ENCODE measurements around the gene KLF3.

The KLF3 gene

DNA sequence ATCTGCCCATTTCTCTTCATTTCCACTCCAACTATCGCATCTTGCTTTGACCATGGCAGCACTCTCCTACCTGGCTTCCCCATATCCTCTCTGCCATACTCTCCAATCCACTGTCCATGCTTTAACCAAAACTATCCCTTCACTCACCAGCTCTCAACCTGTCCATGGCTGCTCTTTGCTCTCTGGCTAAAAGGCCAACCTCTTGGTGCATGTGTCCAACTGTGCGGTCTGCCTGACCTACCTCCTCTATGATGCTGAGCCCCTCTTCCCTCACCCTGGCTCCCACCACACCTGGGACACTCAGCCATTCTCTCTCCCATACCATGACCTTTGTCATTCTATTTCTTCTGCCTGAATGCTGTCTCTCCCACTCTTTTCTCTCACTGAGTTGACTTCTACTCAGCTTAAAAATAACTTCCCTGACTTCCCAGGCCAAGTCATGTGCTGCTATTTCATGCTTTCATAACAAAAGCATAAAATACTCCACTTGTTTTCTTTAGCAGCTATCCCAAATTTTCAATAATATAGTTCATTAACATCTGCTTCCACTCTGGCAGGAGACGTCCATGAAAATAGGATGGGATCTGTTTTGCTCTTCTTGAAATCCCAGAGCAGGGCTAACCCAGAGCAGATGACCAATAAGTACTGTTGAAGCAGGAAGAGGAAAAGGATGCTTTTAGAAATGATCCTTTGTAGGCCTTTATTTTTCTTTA, 29.8 kb upstream of the KLF3 start:
- Histone ChIP-seq H3K9me3 (ENCODE audit: control insufficient read depth, insufficient read depth, low read depth, low read length) (no peaks in the 10 kb centered on the region), H3K36me3 (ENCODE audit: control insufficient read depth in 2 of 2, insufficient read depth in 1 of 2, low read length in 2 of 2) (no peaks in the 10 kb centered on the region), H3K4me3 (ENCODE audit: low read depth, low read length) (no peak overlapping the region), H3K4me1 (ENCODE audit: control insufficient read depth, insufficient read depth, low read length) (no peaks in the 10 kb centered on the region), H3K27ac (ENCODE audit: extremely low read depth, low read depth, low read length) (no peak overlapping the region)
- no peak for TF ChIP-seq ZNF560 (tag by site-specific recombination; IDR thresholded peaks at IDR 0.05; ENCODE audit: borderline replicate concordance)
- no peak for TF ChIP-seq ZNF19 (tag by site-specific recombination; IDR thresholded peaks at IDR 0.05; ENCODE audit: low read depth)
- TF ChIP-seq ZFHX2 (tag by site-specific recombination; conservative IDR thresholded peaks at IDR 0.05), result no peak
- no peak for TF ChIP-seq ZNF670 (tag by site-specific recombination; IDR thresholded peaks at IDR 0.05; ENCODE audit: low read depth)
- no peak for TF ChIP-seq ZNF146 (tag by site-specific recombination; IDR thresholded peaks at IDR 0.05)
- no peak for TF ChIP-seq ZNF248 (tag by site-specific recombination; IDR thresholded peaks at IDR 0.05)
- ChIA-PET CTCF (no interaction called here), POLR2A (no interaction called here)

DNA sequence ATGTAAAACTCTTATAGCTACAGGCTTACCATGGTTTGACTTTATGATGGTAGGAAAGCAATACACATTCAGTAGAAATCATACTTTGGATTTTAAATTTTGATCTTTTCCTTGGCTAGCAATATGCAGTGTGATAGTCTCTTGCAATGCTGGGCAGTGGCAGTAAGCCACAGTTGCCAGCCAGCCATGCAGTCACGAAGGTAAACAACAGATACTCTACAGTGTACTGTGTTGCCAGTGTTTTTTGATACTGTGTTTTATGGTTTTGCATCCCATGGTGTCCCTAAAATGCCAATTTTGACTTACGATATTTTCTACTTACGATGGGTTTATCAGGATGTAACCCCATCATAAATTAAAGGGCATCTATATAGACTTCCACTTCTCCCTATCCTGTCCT, 24.8 kb upstream of the KLF3 start:
- TF ChIP-seq ZNF785 (tag by site-specific recombination; IDR thresholded peaks at IDR 0.05) (no peak), ZNF354C (tag by site-specific recombination; IDR thresholded peaks at IDR 0.05; ENCODE audit: borderline replicate concordance, low read depth) (no peak), ZFP69B (tag by site-specific recombination; IDR thresholded peaks at IDR 0.05) (no peak)
- TF ChIP-seq, protein P1, sequence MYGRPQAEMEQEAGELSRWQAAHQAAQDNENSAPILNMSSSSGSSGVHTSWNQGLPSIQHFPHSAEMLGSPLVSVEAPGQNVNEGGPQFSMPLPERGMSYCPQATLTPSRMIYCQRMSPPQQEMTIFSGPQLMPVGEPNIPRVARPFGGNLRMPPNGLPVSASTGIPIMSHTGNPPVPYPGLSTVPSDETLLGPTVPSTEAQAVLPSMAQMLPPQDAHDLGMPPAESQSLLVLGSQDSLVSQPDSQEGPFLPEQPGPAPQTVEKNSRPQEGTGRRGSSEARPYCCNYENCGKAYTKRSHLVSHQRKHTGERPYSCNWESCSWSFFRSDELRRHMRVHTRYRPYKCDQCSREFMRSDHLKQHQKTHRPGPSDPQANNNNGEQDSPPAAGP (tag by site-specific recombination; IDR thresholded peaks at IDR 0.05), result no peak
- Histone ChIP-seq H3K9me3 (ENCODE audit: control insufficient read depth, insufficient read depth, low read depth, low read length) (no peaks in the 10 kb centered on the region), H3K27ac (ENCODE audit: extremely low read depth, low read depth, low read length) (no peak overlapping the region), H3K4me3 (ENCODE audit: low read depth, low read length) (no peak overlapping the region), H3K4me1 (ENCODE audit: control insufficient read depth, insufficient read depth, low read length) (no peaks in the 10 kb centered on the region), H3K36me3 (ENCODE audit: control insufficient read depth in 2 of 2, insufficient read depth in 1 of 2, low read length in 2 of 2) (no peaks in the 10 kb centered on the region)
- ChIA-PET POLR2A (no interaction called here), CTCF (no interaction called here)

DNA sequence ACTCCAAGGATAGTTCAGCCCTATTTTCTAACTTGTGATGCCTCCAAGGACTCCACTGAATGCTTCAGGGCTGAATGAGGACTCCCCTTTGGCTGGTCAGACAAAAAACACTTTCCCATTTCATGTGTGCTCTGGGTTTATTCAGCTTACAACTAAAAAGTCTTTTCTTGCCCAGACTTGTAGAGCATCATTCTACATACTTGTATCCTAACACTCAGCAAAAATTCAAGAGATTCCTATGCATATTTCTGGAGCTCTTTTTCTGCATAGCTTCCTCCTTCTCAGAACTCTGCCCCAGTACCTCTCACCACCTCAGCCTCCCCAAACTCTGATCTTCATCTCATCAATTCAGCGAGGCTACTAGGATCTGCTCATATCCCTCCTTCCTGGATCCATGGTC, 22.2 kb upstream of the KLF3 start:
- H3K4me1 ChIP-seq (ENCODE audit: control insufficient read depth, insufficient read depth, low read length), result no peaks in the 10 kb centered on the region
- H3K4me3 ChIP-seq (ENCODE audit: low read depth, low read length), result no peak overlapping the region
- no peaks in the 10 kb centered on the region for H3K36me3 ChIP-seq (ENCODE audit: control insufficient read depth in 2 of 2, insufficient read depth in 1 of 2, low read length in 2 of 2)
- H3K9me3 ChIP-seq (ENCODE audit: control insufficient read depth, insufficient read depth, low read depth, low read length), result no peaks in the 10 kb centered on the region
- ChIA-PET CTCF (interaction anchor here (0.6 kb wide), 1 partner anchor 23 kb away, joined by 3 read pairs; no protein-coding TSS in a partner anchor), POLR2A (no interaction called here)
- H3K27ac ChIP-seq (ENCODE audit: extremely low read depth, low read depth, low read length), result no peak overlapping the region
- TF ChIP-seq ZNF221 (tag by site-specific recombination; IDR thresholded peaks at IDR 0.05; ENCODE audit: borderline replicate concordance) (no peak), KLF8 (tag by site-specific recombination; IDR thresholded peaks at IDR 0.05) (no peak), ZSCAN23 (tag by site-specific recombination; IDR thresholded peaks at IDR 0.05) (no peak), ZNF654 (tag by site-specific recombination; IDR thresholded peaks at IDR 0.05; ENCODE audit: low read depth) (no peak), ZNF776 (tag by site-specific recombination; IDR thresholded peaks at IDR 0.05; ENCODE audit: borderline replicate concordance) (no peak), ZNF324 (tag by site-specific recombination; IDR thresholded peaks at IDR 0.05) (no peak), PRDM1 (tag by site-specific recombination; IDR thresholded peaks at IDR 0.05) (no peak), ZNF214 (tag by site-specific recombination; IDR thresholded peaks at IDR 0.05; ENCODE audit: borderline replicate concordance) (no peak), HOXC10 (CRISPR knock-in tag; IDR thresholded peaks at IDR 0.05) (no peak), ZBTB1 (tag by site-specific recombination; IDR thresholded peaks at IDR 0.05) (no peak), ZNF121 (tag by site-specific recombination; IDR thresholded peaks at IDR 0.05) (no peak), ZNF510 (tag by site-specific recombination; IDR thresholded peaks at IDR 0.05; ENCODE audit: insufficient replicate concordance) (no peak), GFI1B (tag by site-specific recombination; IDR thresholded peaks at IDR 0.05) (no peak), ZNF146 (tag by site-specific recombination; IDR thresholded peaks at IDR 0.05) (no peak)
- TF ChIP-seq, protein P2, sequence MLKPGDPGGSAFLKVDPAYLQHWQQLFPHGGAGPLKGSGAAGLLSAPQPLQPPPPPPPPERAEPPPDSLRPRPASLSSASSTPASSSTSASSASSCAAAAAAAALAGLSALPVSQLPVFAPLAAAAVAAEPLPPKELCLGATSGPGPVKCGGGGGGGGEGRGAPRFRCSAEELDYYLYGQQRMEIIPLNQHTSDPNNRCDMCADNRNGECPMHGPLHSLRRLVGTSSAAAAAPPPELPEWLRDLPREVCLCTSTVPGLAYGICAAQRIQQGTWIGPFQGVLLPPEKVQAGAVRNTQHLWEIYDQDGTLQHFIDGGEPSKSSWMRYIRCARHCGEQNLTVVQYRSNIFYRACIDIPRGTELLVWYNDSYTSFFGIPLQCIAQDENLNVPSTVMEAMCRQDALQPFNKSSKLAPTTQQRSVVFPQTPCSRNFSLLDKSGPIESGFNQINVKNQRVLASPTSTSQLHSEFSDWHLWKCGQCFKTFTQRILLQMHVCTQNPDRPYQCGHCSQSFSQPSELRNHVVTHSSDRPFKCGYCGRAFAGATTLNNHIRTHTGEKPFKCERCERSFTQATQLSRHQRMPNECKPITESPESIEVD (tag by site-specific recombination; IDR thresholded peaks at IDR 0.05), result no peak
- TF ChIP-seq, protein P3, sequence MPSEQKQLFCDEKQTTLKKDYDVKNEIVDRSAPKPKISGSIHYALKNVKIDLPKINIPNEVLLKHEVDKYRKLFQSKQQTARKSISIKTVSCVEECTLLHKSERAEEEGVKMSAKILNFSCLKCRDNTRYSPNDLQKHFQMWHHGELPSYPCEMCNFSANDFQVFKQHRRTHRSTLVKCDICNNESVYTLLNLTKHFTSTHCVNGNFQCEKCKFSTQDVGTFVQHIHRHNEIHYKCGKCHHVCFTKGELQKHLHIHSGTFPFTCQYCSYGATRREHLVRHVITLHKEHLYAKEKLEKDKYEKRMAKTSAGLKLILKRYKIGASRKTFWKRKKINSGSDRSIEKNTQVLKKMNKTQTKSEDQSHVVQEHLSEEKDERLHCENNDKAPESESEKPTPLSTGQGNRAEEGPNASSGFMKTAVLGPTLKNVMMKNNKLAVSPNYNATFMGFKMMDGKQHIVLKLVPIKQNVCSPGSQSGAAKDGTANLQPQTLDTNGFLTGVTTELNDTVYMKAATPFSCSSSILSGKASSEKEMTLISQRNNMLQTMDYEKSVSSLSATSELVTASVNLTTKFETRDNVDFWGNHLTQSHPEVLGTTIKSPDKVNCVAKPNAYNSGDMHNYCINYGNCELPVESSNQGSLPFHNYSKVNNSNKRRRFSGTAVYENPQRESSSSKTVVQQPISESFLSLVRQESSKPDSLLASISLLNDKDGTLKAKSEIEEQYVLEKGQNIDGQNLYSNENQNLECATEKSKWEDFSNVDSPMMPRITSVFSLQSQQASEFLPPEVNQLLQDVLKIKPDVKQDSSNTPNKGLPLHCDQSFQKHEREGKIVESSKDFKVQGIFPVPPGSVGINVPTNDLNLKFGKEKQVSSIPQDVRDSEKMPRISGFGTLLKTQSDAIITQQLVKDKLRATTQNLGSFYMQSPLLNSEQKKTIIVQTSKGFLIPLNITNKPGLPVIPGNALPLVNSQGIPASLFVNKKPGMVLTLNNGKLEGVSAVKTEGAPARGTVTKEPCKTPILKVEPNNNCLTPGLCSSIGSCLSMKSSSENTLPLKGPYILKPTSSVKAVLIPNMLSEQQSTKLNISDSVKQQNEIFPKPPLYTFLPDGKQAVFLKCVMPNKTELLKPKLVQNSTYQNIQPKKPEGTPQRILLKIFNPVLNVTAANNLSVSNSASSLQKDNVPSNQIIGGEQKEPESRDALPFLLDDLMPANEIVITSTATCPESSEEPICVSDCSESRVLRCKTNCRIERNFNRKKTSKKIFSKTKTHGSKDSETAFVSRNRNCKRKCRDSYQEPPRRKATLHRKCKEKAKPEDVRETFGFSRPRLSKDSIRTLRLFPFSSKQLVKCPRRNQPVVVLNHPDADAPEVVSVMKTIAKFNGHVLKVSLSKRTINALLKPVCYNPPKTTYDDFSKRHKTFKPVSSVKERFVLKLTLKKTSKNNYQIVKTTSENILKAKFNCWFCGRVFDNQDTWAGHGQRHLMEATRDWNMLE (tag by site-specific recombination; conservative IDR thresholded peaks at IDR 0.05; ENCODE audit: low read depth), result no peak
